ENCODE data around the gene KLHL29.

DNA sequence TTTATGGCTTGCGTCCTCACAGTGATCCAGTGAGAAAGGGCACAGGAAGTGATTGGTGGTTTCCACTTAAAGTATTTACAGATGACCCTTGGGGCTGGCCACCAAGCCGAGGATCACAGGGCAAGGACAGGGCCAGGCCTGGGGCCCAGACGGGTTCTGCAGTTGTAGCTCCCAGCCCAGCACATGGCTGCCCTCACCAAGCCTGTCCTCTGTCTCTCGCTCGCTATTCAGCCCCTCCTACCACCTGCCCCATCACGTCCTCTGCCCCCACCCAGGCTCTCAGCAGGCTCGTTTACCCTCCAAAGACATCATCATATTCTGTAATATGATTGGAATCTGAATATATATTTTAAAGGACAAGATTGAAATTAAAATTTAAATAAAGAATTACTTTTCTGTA, 246.0 kb downstream of the KLHL29 start:
- TF ChIP-seq, protein P1, sequence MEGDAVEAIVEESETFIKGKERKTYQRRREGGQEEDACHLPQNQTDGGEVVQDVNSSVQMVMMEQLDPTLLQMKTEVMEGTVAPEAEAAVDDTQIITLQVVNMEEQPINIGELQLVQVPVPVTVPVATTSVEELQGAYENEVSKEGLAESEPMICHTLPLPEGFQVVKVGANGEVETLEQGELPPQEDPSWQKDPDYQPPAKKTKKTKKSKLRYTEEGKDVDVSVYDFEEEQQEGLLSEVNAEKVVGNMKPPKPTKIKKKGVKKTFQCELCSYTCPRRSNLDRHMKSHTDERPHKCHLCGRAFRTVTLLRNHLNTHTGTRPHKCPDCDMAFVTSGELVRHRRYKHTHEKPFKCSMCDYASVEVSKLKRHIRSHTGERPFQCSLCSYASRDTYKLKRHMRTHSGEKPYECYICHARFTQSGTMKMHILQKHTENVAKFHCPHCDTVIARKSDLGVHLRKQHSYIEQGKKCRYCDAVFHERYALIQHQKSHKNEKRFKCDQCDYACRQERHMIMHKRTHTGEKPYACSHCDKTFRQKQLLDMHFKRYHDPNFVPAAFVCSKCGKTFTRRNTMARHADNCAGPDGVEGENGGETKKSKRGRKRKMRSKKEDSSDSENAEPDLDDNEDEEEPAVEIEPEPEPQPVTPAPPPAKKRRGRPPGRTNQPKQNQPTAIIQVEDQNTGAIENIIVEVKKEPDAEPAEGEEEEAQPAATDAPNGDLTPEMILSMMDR (IDR thresholded peaks at IDR 0.05) = no peak
- no peak for TF ChIP-seq POLR2A (IDR thresholded peaks at IDR 0.05)
